Mucosa of descending colon (tissue), 3 donors: Measurements from ENCODE around the gene MGAT4B. TPM values are rescaled to one million over a fixed set of nuclear protein-coding genes. Genes with fewer than 3 reads are reported as not detected.

Source experiments
- ATAC-seq: fragments of 200-7000 bp; cut with Tn5 transposase; one replicate; pipeline ENCODE4 v1.9.1; 2020; ENCODE audit warnings: mild to moderate bottlenecking, moderate library complexity
- DNase-seq, 3 donors: peaks; one replicate each; pipeline ENCODE4 v3.0.0-alpha.2; 2020
- H3K36me3 ChIP-seq: fragments of 200-600 bp; one replicate; pipeline ENCODE4 v1.8.0; 2021; ENCODE audit warnings: low read depth, mild to moderate bottlenecking
- H3K4me1 ChIP-seq: fragments of 200-600 bp; one replicate; pipeline ENCODE4 v1.8.0; 2021; ENCODE audit warnings: low read depth, mild to moderate bottlenecking
- H3K4me3 ChIP-seq: fragments of 200-600 bp; one replicate; pipeline ENCODE4 v1.8.0; 2021; ENCODE audit warnings: mild to moderate bottlenecking
- H3K9me3 ChIP-seq: fragments of 200-600 bp; one replicate; pipeline ENCODE4 v1.8.0; 2021; ENCODE audit warnings: mild to moderate bottlenecking
- intact Hi-C, 2 donors: fragments of 100-400 bp; cut with DNase I in 1 of 2; cut with micrococcal nuclease in 1 of 2; formaldehyde crosslinking; loops; one replicate each; pipeline versions ENCODE4 v1.11.0 to v1.11.1; 2022; cut with DNase I, micrococcal nuclease
- total RNA-seq, 3 donors: library from RNA; stranded (reverse); fragmentation: NEBNext Ultra II Directional in 2 of 3; extraction: Animal tissue kit (Norgen Biotek cat#: 25700) in 2 of 3; gene quantifications; one replicate each; pipeline versions ENCODE4 v1.2.1 to v1.2.4, GENCODE V29; 2021 to 2023
- TF ChIP-seq, protein P1 (sequence below): fragments of 200-600 bp; IDR thresholded peaks from one replicate; pipeline ENCODE4 v1.8.0; 2022; ENCODE audit warnings: antibody characterized with exemption, mild to moderate bottlenecking
- donor health status: DM: no; HTN: no; CAD: no; lungs with moderate emphysema.
- donor health status: DM: no; HTN: no; CAD: no.
- donor health status: DM: no; HTN: yes; CAD: no.

The MGAT4B gene
- total RNA-seq, 3 donors from 2014 or later = 274 to 623 (median 476) TPM

DNA sequence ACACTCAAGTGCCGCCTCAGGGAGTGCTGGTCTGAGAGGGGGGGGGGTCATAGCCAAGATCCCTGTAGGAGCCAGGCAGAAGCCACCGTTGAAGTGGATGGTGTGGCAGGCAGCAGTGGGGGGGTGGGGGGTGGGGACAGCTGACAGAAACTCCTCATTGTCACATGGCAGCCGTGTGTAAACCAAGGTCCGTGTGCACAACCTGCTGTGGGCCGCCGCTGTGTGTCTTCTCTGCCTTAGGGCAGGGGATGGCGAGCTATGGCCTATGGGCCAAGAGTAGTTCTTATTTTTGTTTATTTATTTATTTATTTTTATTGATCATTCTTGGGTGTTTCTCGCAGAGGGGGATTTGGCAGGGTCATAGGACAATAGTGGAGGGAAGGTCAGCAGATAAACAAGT, 27.5 kb upstream of the MGAT4B start:
- DNase-seq (no peak), ATAC-seq (no peak)
- no peaks in the 10 kb centered on the region for H3K9me3 ChIP-seq
- H3K4me1 ChIP-seq = no peaks in the 10 kb centered on the region
- H3K36me3 ChIP-seq = peaks cover 17% of the 10 kb centered on the region
- TF ChIP-seq, protein P1, sequence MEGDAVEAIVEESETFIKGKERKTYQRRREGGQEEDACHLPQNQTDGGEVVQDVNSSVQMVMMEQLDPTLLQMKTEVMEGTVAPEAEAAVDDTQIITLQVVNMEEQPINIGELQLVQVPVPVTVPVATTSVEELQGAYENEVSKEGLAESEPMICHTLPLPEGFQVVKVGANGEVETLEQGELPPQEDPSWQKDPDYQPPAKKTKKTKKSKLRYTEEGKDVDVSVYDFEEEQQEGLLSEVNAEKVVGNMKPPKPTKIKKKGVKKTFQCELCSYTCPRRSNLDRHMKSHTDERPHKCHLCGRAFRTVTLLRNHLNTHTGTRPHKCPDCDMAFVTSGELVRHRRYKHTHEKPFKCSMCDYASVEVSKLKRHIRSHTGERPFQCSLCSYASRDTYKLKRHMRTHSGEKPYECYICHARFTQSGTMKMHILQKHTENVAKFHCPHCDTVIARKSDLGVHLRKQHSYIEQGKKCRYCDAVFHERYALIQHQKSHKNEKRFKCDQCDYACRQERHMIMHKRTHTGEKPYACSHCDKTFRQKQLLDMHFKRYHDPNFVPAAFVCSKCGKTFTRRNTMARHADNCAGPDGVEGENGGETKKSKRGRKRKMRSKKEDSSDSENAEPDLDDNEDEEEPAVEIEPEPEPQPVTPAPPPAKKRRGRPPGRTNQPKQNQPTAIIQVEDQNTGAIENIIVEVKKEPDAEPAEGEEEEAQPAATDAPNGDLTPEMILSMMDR = no peak
- no peak overlapping the region for H3K4me3 ChIP-seq
- intact Hi-C loops = no loop called here

DNA sequence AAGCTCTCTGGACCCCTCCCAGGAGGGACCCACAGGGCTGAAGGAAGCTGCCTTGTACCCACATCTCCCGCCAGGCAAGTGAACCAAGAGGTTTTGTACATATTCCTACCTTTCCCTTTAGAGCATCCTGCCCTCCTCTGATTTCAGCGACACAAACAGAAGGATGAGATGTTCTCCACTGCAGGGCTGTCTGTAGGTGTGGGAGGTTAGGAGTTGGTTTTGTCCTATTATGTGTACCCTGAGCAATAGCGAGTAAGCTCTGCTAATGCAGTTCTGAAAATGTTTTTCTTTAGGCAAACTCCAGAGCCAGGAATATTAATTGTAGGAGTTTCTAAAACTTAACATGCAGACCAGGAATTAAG, 27.0 kb upstream of the MGAT4B start:
- Histone ChIP-seq H3K9me3 (no peaks in the 10 kb centered on the region), H3K4me3 (no peak overlapping the region), H3K4me1 (no peaks in the 10 kb centered on the region), H3K36me3 (peaks cover 17% of the 10 kb centered on the region)
- ATAC-seq (no peak), DNase-seq (no peak)
- intact Hi-C loops = no loop called here
- TF ChIP-seq, protein P1 = no peak

DNA sequence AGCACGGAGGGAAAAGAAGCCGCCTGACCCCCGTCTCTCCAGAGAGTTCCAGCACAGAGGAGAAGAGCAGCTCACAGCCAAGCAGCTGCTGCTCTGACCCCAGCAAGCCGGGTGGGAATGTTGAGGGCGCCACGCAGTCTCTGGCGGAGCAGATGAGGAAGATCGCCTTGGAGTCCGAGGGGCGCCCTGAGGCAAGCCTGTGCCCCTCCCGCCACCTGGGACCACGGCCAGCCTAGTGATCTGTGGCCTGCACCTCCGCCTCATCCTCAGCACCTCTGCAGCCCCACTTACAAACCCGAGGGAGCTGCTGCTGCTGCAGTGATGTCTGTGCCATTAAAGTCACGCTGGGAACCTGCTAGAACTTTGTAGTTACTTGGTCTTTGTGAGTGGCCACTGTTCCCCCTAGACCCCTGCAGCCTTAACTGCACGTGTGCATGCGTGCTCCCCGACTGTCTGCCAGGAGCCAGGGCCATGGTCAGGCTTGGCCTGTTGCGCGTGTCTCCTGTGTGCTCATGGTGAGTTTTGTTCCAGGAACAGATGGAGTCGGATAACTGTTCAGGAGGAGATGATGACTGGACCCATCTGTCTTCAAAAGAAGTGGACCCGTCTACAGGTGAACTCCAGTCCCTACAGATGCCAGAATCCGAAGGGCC, 26.5 kb upstream of the MGAT4B start:
- H3K36me3 ChIP-seq = peaks cover 17% of the 10 kb centered on the region
- TF ChIP-seq, protein P1 = no peak
- no peaks in the 10 kb centered on the region for H3K9me3 ChIP-seq
- H3K4me1 ChIP-seq = no peaks in the 10 kb centered on the region
- no peak overlapping the region for H3K4me3 ChIP-seq
- DNase-seq (no peak), ATAC-seq (no peak)
- intact Hi-C loops = no loop called here

DNA sequence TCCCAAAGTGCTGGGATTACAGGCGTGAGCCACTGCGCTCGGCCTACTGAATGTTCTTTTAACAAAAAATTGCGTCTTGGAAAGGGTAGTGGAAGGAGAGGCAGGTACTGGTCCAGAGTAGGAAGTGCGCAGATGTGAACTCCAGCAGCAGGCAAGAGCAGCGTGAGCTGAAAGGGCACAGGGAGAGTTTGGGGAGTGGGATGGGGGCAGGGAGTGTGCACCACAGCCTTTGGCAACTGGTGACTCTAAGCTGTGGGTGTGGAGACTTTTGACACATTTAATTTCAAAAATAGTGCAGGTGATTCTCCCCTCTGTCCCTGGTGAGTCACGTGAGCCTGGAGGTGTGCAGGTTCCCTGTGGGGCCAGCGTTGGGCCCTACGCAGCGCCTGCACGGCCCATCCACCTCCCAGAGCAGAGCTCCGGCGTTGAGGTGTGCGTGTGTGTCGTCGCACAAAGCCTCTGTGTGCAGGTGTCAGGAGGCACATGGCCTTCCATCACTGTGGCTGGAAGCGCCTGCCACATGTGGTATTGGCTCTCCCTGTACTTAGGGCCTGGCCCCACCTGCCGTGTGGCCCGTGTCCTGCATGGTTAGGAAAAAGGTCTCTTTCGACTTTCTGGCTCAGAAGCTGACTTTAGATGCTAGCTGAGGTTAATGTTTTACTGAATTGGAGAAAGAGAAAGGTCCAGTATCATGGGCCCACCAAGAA, 25.5 kb upstream of the MGAT4B start:
- no peaks in the 10 kb centered on the region for H3K9me3 ChIP-seq
- DNase-seq = no peak
- intact Hi-C loops = no loop called here
- ATAC-seq = no peak
- TF ChIP-seq, protein P1 = no peak
- H3K4me3 ChIP-seq = no peak overlapping the region
- H3K36me3 ChIP-seq = peaks cover 17% of the 10 kb centered on the region
- H3K4me1 ChIP-seq = peaks cover 7% of the 10 kb centered on the region

DNA sequence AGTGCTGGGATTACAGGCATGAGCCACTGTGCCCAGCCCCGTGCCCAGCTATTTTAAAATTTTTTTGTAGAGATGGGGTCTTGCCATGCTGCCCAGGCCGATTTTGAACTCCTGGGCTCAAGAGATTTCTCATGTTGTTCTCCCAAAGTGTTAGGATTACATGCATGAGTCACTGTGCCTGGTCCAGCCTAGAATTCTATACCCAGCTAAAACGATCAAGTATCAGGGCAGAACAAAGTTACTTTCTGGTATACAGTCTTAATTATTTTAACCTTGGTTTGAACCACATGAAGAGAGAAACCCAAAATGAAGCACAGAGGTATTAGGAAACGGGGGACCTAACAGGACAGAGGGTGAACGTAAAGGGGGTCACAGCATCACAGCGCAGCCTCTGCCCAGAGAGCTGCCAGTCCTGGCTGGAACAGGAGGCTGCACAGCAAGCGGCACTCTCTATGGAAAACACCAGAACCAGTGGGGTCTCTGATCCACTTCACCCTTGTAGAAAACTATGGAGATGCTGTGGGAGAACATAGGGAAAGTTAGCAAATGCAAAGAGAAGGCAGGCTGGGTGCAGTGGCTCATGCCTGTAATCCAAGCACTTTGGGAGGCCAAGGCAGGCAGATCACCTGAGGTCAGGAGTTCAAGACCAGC, 24.3 kb upstream of the MGAT4B start:
- peaks cover 20% of the 10 kb centered on the region for H3K4me1 ChIP-seq
- intact Hi-C loops = no loop called here
- DNase-seq (no peak), ATAC-seq (no peak)
- H3K4me3 ChIP-seq = no peak overlapping the region
- H3K9me3 ChIP-seq = no peaks in the 10 kb centered on the region
- TF ChIP-seq, protein P1 = no peak
- peaks cover 17% of the 10 kb centered on the region for H3K36me3 ChIP-seq
